Tibial nerve (tissue), 3 donors: ENCODE measurements around the gene ZNF423.

Experiments
- CTCF ChIP-seq, 5 experiments: fragments of 200-600 bp in 3 of 5; fragments of 450-650 bp in 2 of 5; sonication (generic) in 3 of 5; IDR thresholded peaks; one replicate each; pipeline ENCODE4 v1.5.1; 2016 to 2019; ENCODE audit warnings: antibody characterized with exemption in 5 of 5, mild to moderate bottlenecking in 3 of 5, moderate library complexity in 2 of 5
- POLR2A ChIP-seq, 2 donors: fragments of 450-650 bp; IDR thresholded peaks; one replicate each; pipeline ENCODE4 v1.6.1; 2017; ENCODE audit warnings: antibody characterized with exemption in 2 of 2, mild to moderate bottlenecking in 2 of 2, moderate library complexity in 2 of 2

- no peak for TF ChIP-seq CTCF (IDR thresholded peaks at IDR 0.05)
- TF ChIP-seq POLR2A (IDR thresholded peaks at IDR 0.05): no peak
Observed at GRCh38 chr16:49713770-49714169, 142.1 kb downstream of the ZNF423 start.
